ENCODE results near the gene TRIM8.

GRCh38 chr10:102620138-102620590 lies 24.1 kb upstream of the TRIM8 start:
- TF ChIP-seq CTCF (IDR thresholded peaks at IDR 0.05; ENCODE audit: borderline replicate concordance, extremely low read depth, low read length, poor library complexity, severe bottlenecking) (no peak), EZH2 (IDR thresholded peaks at IDR 0.05; ENCODE audit: borderline replicate concordance, low read depth, low read length, severe bottlenecking) (no peak)

All from DND-41 (cell line).